Measurements from ENCODE around the gene UNK.

The UNK gene

DNA sequence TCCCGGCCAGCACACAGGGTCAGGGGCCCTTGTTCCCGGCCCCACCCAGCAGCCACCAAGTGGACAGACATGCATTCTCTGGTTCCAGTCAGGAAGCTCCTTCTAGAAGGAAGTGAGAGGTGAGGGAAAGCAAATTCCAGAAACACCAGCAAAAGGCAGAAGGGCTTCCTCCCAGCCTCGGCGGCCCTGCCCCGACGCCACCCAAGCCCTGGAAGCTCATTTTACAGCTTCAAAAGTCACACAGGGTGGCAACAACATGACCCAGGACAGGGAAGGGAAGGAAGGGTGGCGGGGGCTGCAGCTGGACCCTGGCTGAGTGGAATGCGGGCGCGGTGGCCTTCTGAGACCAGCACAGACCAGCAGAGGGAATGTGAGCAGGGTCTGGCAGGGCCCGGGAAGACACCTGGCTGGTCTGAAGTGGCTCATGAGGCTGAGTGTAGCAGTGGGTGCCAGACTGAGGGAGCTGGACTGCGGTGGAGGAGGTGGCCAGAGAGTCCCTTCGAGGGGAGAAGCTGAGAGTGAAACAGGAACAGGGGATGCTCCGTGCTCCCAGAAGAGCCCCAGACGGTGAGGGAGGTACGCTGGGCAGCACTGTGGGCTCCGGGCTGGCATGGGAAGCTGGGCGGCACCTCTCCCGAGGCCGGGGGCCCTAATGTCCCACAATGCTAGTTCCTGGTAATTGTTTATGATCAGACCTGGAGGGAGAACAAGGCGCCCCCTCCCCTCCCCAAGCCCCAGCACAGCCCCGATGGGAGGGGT is 61.5 kb downstream of the UNK start:
- TF ChIP-seq GATA3 (IDR thresholded peaks at IDR 0.05; ENCODE audit: low read depth, low read length) (no peak), GATA2 (IDR thresholded peaks at IDR 0.05; ENCODE audit: low read depth, low read length) (no peak)

- TF ChIP-seq GATA2 (IDR thresholded peaks at IDR 0.05; ENCODE audit: low read depth, low read length) (no peak), GATA3 (IDR thresholded peaks at IDR 0.05; ENCODE audit: low read depth, low read length) (no peak)
Observed at GRCh38 chr17:75846692-75847613, 62.3 kb downstream of the UNK start.

GRCh38 chr17:75847614-75848522 is 63.3 kb downstream of the UNK start:
- TF ChIP-seq GATA2 (IDR thresholded peaks at IDR 0.05; ENCODE audit: low read depth, low read length), result no peak
- TF ChIP-seq GATA3 (IDR thresholded peaks at IDR 0.05; ENCODE audit: low read depth, low read length), result no peak

- TF ChIP-seq GATA3 (IDR thresholded peaks at IDR 0.05; ENCODE audit: low read depth, low read length), result no peak
- TF ChIP-seq GATA2 (IDR thresholded peaks at IDR 0.05; ENCODE audit: low read depth, low read length), result no peak
Observed at GRCh38 chr17:75848523-75849278, 64.1 kb downstream of the UNK start.

- no peak for TF ChIP-seq GATA3 (IDR thresholded peaks at IDR 0.05; ENCODE audit: low read depth, low read length)
- no peak for TF ChIP-seq GATA2 (IDR thresholded peaks at IDR 0.05; ENCODE audit: low read depth, low read length)
Observed at GRCh38 chr17:75849279-75849646, 64.7 kb downstream of the UNK start.

- no peak for TF ChIP-seq GATA3 (IDR thresholded peaks at IDR 0.05; ENCODE audit: low read depth, low read length)
- TF ChIP-seq GATA2 (IDR thresholded peaks at IDR 0.05; ENCODE audit: low read depth, low read length), result no peak
Observed at GRCh38 chr17:75849724-75850123, 65.1 kb downstream of the UNK start.

DNA sequence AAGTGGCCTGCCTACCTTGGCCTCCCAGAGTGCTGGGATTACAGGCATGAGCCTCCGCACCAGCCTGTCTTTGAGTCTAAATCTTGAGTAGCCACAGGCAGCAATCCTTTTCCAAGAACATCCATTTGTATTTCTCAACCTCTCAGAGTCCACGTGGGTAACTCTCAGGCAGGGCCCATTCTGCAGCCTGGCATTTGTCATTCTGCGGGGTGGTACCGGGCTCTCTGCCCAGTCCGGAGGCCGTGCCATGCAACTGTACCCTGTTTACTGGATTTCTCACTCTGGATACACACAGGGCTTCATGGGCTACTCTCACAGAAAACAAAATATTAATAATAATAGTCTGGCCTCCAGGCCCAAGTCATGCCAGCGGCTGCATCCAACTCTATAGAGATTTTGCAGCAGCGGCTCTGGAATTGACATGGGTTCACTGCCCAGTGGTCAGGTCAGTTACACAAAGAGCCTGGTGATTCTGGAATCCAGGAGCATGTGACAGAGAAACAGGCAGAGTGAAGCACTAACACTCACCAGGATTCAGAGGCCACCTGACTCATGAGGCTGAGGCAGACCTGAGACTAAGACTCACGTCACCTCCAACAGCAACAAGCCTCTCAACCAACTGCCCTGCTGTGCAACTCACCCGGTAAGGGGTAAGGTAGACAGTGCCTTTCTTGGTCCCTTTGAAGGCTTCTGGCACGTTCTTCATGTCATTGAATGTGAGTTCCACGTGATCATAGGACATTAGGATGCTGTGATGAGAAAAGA is 66.5 kb downstream of the UNK start:
- TF ChIP-seq GATA3 (IDR thresholded peaks at IDR 0.05; ENCODE audit: low read depth, low read length) (no peak), GATA2 (IDR thresholded peaks at IDR 0.05; ENCODE audit: low read depth, low read length) (no peak)

GRCh38 chr17:75853433-75853832 is 68.8 kb downstream of the UNK start:
- TF ChIP-seq GATA2 (IDR thresholded peaks at IDR 0.05; ENCODE audit: low read depth, low read length), result no peak

- no peak for TF ChIP-seq GATA3 (IDR thresholded peaks at IDR 0.05; ENCODE audit: low read depth, low read length)
- no peak for TF ChIP-seq GATA2 (IDR thresholded peaks at IDR 0.05; ENCODE audit: low read depth, low read length)
Observed at GRCh38 chr17:75854101-75854748, 69.6 kb downstream of the UNK start.

- TF ChIP-seq GATA3 (IDR thresholded peaks at IDR 0.05; ENCODE audit: low read depth, low read length) (no peak), GATA2 (IDR thresholded peaks at IDR 0.05; ENCODE audit: low read depth, low read length) (no peak)
Observed at GRCh38 chr17:75854881-75855309, 70.3 kb downstream of the UNK start.

- TF ChIP-seq GATA2 (IDR thresholded peaks at IDR 0.05; ENCODE audit: low read depth, low read length) (no peak; the same call in 1 of the 2 replicates), GATA3 (IDR thresholded peaks at IDR 0.05; ENCODE audit: low read depth, low read length) (no peak)
Observed at GRCh38 chr17:75855310-75856061, 70.9 kb downstream of the UNK start, which contains the start of gene WBP2. Gene WBP2 (minus strand): TSS chr17:75855335. CDS start chr17:75855297, 38 bp downstream.

Data from SH-SY5Y (cell line).